Fibroblast of lung (primary cell): ENCODE measurements around the gene ADAMTS6. TPM values are rescaled to one million over a fixed set of nuclear protein-coding genes. Genes with fewer than 3 reads are reported as not detected.
A peak's percentile ranks its signal among the peaks of the same experiment; 100 is the strongest.

Experiments used
- DNase-seq, 2 donors: peaks; one replicate each; pipeline versions ENCODE4 v3.0.0 to v3.0.0-alpha.2; 2010; ENCODE audit warnings: low read depth in 2 of 2
- H2AFZ ChIP-seq: 2 replicates; pipeline ENCODE4 v1.5.1; 2012; ENCODE audit warnings: low read length, control low read depth, inconsistent platforms
- H3K27ac ChIP-seq: 2 replicates; pipeline ENCODE4 v1.5.1; 2011; ENCODE audit warnings: low read length, control low read depth; ENCODE audit not compliant: insufficient read depth
- H3K27me3 ChIP-seq: 2 replicates; pipeline ENCODE4 v1.5.1; 2011; ENCODE audit warnings: mild to moderate bottlenecking, low read length; ENCODE audit not compliant: control insufficient read depth, insufficient read depth
- H3K36me3 ChIP-seq: 2 replicates; pipeline ENCODE4 v1.5.1; 2011; ENCODE audit warnings: low read length; ENCODE audit not compliant: control insufficient read depth, insufficient read depth
- H3K4me1 ChIP-seq: 2 replicates; pipeline ENCODE4 v1.5.1; 2011; ENCODE audit warnings: low read length; ENCODE audit not compliant: control insufficient read depth, insufficient read depth; ENCODE audit errors: extremely low read depth
- H3K4me2 ChIP-seq: 2 replicates; pipeline ENCODE4 v1.5.1; 2011; ENCODE audit warnings: low read length, control low read depth; ENCODE audit not compliant: insufficient read depth; ENCODE audit errors: extremely low read depth
- H3K4me3 ChIP-seq, 4 experiments: fragments of 200-600 bp in 1 of 4; sonication (generic) in 1 of 4; replicated peaks in 1 of 4; 2 replicates each; pipeline ENCODE4 v1.5.1; 2011 to 2016; ENCODE audit warnings: low read length in 4 of 4, low read depth in 3 of 4, mild to moderate bottlenecking in 3 of 4, control low read depth in 2 of 4, inconsistent platforms in 1 of 4, mixed read lengths in 1 of 4; ENCODE audit not compliant: insufficient read depth in 1 of 4; ENCODE audit errors: control extremely low read depth in 1 of 4
- H3K79me2 ChIP-seq: 2 replicates; pipeline ENCODE4 v1.5.1; 2012; ENCODE audit warnings: mild to moderate bottlenecking, low read length, inconsistent platforms; ENCODE audit not compliant: control insufficient read depth, insufficient read depth
- H3K9ac ChIP-seq: 2 replicates; pipeline ENCODE4 v1.5.1; 2011; ENCODE audit warnings: mild to moderate bottlenecking, low read length, control low read depth; ENCODE audit not compliant: insufficient read depth
- H3K9me3 ChIP-seq: 2 replicates; pipeline ENCODE4 v1.5.1; 2012; ENCODE audit warnings: low read depth, low read length; ENCODE audit not compliant: control insufficient read depth, insufficient read depth
- H4K20me1 ChIP-seq: 2 replicates; pipeline ENCODE4 v1.5.1; 2011; ENCODE audit warnings: low read length; ENCODE audit not compliant: control insufficient read depth, insufficient read depth; ENCODE audit errors: extremely low read depth
- CTCF ChIP-seq, 2 donors: IDR thresholded peaks in 1 of 2; conservative IDR thresholded peaks in 1 of 2; 1 replicate in 1 of 2; 2 replicates in 1 of 2; pipeline ENCODE4 v1.5.1; 2011 to 2012; ENCODE audit warnings: low read length in 2 of 2, control low read depth in 1 of 2, inconsistent platforms in 1 of 2, low read depth in 1 of 2, mild to moderate bottlenecking in 1 of 2
- EZH2 ChIP-seq: IDR thresholded peaks from 2 replicates; pipeline ENCODE4 v1.5.1; 2012; ENCODE audit warnings: low read length, control low read depth, mild to moderate bottlenecking; ENCODE audit errors: missing control alignments
- polyA plus RNA-seq, 2 donors: library from polyadenylated mRNA; depleted of rRNA in 1 of 2; stranded (reverse) in 1 of 2; unstranded in 1 of 2; fragments of >200 nt; gene quantifications; 2 replicates each; pipeline ENCODE4 v1.2.1, GENCODE V29; 2011 to 2012; ENCODE audit warnings: missing spikeins in 1 of 2
- total RNA-seq: library from RNA; depleted of rRNA; stranded (reverse); fragments of >200 nt; gene quantifications from 2 replicates; pipeline ENCODE4 v1.2.1, GENCODE V29; 2014

ADAMTS6 gene
- total and polyA plus RNA-seq, 2 donors (not counting 1 experiment from before 2014, with no cell fraction given), result 7.5 to 45.2 TPM

GRCh38 chr5:65395526-65396155 is 86.1 kb downstream of the ADAMTS6 start:
- Histone ChIP-seq H3K27ac (no peak overlapping the region), H3K9me3 (no peaks in the 10 kb centered on the region), H2AFZ (no peak overlapping the region), H3K36me3 (no peaks in the 10 kb centered on the region), H3K4me3 (no peak overlapping the region), H3K4me2 (no peak overlapping the region), H4K20me1 (no peaks in the 10 kb centered on the region), H3K27me3 (no peaks in the 10 kb centered on the region), H3K4me1 (no peaks in the 10 kb centered on the region), H3K79me2 (no peaks in the 10 kb centered on the region), H3K9ac (no peak overlapping the region)
- TF ChIP-seq CTCF (conservative IDR thresholded peaks at IDR 0.05 in 1 of 2, IDR thresholded peaks at IDR 0.05 in 1 of 2; ENCODE audit: low read depth in 1 of 2, low read length in 2 of 2) (no peak), EZH2 (no peak)
- peak; percentile 37 to 43 for DNase-seq

GRCh38 chr5:65394087-65394486 is 87.6 kb downstream of the ADAMTS6 start:
- H3K4me2 ChIP-seq, result no peak overlapping the region
- H3K27ac ChIP-seq, result no peak overlapping the region
- DNase-seq, result peak; percentile 87 to 99
- no peak overlapping the region for H3K4me3 ChIP-seq
- H3K79me2 ChIP-seq, result no peaks in the 10 kb centered on the region
- H3K36me3 ChIP-seq, result no peaks in the 10 kb centered on the region
- TF ChIP-seq EZH2 (no peak), CTCF (conservative IDR thresholded peaks at IDR 0.05 in 1 of 2, IDR thresholded peaks at IDR 0.05 in 1 of 2; ENCODE audit: low read depth in 1 of 2, low read length in 2 of 2) (peak in 1 of 2 donors; percentile 6)
- H4K20me1 ChIP-seq, result no peaks in the 10 kb centered on the region
- H2AFZ ChIP-seq, result no peak overlapping the region
- no peaks in the 10 kb centered on the region for H3K27me3 ChIP-seq
- no peaks in the 10 kb centered on the region for H3K4me1 ChIP-seq
- H3K9me3 ChIP-seq, result no peaks in the 10 kb centered on the region
- no peak overlapping the region for H3K9ac ChIP-seq

GRCh38 chr5:65391591-65391990 is 90.1 kb downstream of the ADAMTS6 start:
- Histone ChIP-seq H3K27ac (no peak overlapping the region), H3K4me2 (no peak overlapping the region), H3K9me3 (no peaks in the 10 kb centered on the region), H3K36me3 (no peaks in the 10 kb centered on the region), H4K20me1 (no peaks in the 10 kb centered on the region), H2AFZ (no peak overlapping the region), H3K79me2 (no peaks in the 10 kb centered on the region), H3K27me3 (no peaks in the 10 kb centered on the region), H3K9ac (no peak overlapping the region), H3K4me1 (no peaks in the 10 kb centered on the region), H3K4me3 (no peak overlapping the region)
- TF ChIP-seq CTCF (conservative IDR thresholded peaks at IDR 0.05 in 1 of 2, IDR thresholded peaks at IDR 0.05 in 1 of 2; ENCODE audit: low read depth in 1 of 2, low read length in 2 of 2) (no peak), EZH2 (no peak)
- peak; percentile 36 to 39 for DNase-seq
